Measurements from ENCODE around the gene PRC1.

PRC1 gene

DNA sequence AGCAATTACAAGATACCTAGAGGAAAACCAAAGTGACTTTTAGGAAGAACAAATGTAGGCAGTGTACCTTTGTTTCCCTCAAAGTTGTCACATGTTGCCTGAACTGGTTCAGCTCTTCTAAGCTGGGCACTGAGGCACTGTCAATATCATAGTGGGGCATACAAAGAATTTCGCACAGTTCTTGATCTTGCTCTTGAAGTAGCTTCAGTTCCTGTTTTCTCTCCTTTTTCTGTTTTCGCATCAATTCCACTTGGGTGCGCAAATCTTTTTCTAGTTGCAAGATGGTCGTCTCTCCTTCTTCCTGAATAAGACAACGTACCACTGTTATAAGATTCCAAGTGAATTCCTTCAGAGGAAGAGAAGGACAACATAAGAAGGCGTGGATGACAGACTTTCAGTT lies 12.7 kb downstream of the PRC1 start:
- Histone ChIP-seq H3K9me2 (replicated peaks; ENCODE audit: control insufficient read depth, low read length) (no peaks in the 10 kb centered on the region), H3K79me2 (ENCODE audit: control insufficient read depth, low read length) (peaks cover 53% of the 10 kb centered on the region), H3K27ac (ENCODE audit: low read depth, low read length) (no peak overlapping the region), H3K27me3 (ENCODE audit: control insufficient read depth, low read length) (no peaks in the 10 kb centered on the region), H3K36me3 (ENCODE audit: control insufficient read depth, low read length) (peaks cover 89% of the 10 kb centered on the region), H3K4me2 (ENCODE audit: low read length) (no peak overlapping the region), H3F3A (ENCODE audit: control insufficient read depth, insufficient read depth) (no peaks in the 10 kb centered on the region), H3K4me3 (ENCODE audit: low read length) (no peak overlapping the region), H3K4me1 (ENCODE audit: control insufficient read depth, low read length) (peaks cover 5% of the 10 kb centered on the region), H4K20me1 (ENCODE audit: control insufficient read depth, insufficient read depth, low read depth, low read length) (0 out of 2 replicates have a peak, but pooled peaks cover 4% of the 10 kb centered on the region), H3K9me3 (ENCODE audit: control insufficient read depth, insufficient read depth, low read length) (no peaks in the 10 kb centered on the region)
- no peak for TF ChIP-seq EZH2phosphoT487 (IDR thresholded peaks at IDR 0.05; ENCODE audit: borderline replicate concordance, low read length)
- TF ChIP-seq, protein P1, sequence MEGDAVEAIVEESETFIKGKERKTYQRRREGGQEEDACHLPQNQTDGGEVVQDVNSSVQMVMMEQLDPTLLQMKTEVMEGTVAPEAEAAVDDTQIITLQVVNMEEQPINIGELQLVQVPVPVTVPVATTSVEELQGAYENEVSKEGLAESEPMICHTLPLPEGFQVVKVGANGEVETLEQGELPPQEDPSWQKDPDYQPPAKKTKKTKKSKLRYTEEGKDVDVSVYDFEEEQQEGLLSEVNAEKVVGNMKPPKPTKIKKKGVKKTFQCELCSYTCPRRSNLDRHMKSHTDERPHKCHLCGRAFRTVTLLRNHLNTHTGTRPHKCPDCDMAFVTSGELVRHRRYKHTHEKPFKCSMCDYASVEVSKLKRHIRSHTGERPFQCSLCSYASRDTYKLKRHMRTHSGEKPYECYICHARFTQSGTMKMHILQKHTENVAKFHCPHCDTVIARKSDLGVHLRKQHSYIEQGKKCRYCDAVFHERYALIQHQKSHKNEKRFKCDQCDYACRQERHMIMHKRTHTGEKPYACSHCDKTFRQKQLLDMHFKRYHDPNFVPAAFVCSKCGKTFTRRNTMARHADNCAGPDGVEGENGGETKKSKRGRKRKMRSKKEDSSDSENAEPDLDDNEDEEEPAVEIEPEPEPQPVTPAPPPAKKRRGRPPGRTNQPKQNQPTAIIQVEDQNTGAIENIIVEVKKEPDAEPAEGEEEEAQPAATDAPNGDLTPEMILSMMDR (IDR thresholded peaks at IDR 0.05; ENCODE audit: low read depth, low read length, poor library complexity, severe bottlenecking): no peak

DNA sequence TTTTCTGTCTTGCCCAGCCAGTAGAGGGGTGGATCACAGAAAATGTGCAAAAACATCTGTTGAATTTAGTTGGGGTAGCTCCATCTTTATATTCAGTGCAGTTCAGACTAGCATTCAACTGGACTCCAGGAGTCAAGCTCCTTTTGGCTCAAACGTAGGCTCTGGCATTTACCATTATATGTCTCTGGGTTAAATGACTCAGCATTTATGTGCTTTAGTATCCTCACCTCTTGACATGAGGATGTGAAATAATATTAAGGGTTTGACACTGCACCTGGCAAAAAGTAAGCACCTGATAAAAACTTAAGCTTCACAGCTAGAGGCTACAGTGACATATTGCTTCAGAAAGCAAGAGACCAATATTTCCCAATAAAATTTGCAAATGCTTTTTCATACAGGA lies 14.8 kb downstream of the PRC1 start:
- no peak overlapping the region for H3K4me3 ChIP-seq (ENCODE audit: low read length)
- no peak overlapping the region for H3K4me2 ChIP-seq (ENCODE audit: low read length)
- TF ChIP-seq, protein P1 (IDR thresholded peaks at IDR 0.05; ENCODE audit: low read depth, low read length, poor library complexity, severe bottlenecking): no peak
- TF ChIP-seq EZH2phosphoT487 (IDR thresholded peaks at IDR 0.05; ENCODE audit: borderline replicate concordance, low read length): no peak
- H3K9me3 ChIP-seq (ENCODE audit: control insufficient read depth, insufficient read depth, low read length): no peaks in the 10 kb centered on the region
- no peaks in the 10 kb centered on the region for H4K20me1 ChIP-seq (ENCODE audit: control insufficient read depth, insufficient read depth, low read depth, low read length)
- H3K9me2 ChIP-seq (replicated peaks; ENCODE audit: control insufficient read depth, low read length): no peaks in the 10 kb centered on the region
- no peaks in the 10 kb centered on the region for H3K27me3 ChIP-seq (ENCODE audit: control insufficient read depth, low read length)
- H3K79me2 ChIP-seq (ENCODE audit: control insufficient read depth, low read length): peaks cover 32% of the 10 kb centered on the region
- H3F3A ChIP-seq (ENCODE audit: control insufficient read depth, insufficient read depth): no peaks in the 10 kb centered on the region
- H3K36me3 ChIP-seq (ENCODE audit: control insufficient read depth, low read length): peaks cover 94% of the 10 kb centered on the region
- no peaks in the 10 kb centered on the region; the same call in 1 of the 2 replicates for H3K4me1 ChIP-seq (ENCODE audit: control insufficient read depth, low read length)
- no peak overlapping the region for H3K27ac ChIP-seq (ENCODE audit: low read depth, low read length)

DNA sequence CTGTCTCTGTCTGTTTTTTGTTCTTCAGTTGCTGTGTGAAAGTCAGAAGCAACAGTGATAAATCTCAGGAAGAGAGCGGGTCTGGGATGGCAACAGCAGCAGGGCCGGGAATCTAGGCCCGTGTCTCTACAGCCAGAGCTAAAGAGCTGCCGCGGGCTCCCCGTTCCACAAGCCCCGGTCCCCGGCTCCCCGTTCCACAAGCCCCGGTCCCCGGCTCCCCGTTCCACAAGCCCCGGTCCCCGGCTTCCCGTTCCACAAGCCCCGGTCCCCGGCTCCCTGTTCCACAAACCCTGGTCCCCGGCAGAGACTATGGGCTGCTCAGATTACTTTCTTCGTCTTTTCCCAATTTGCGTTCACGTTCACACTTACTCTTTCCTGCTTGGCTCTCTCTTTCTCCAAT lies 20.1 kb downstream of the PRC1 start:
- Histone ChIP-seq H3K9me2 (replicated peaks; ENCODE audit: control insufficient read depth, low read length) (no peaks in the 10 kb centered on the region), H3K9me3 (ENCODE audit: control insufficient read depth, insufficient read depth, low read length) (no peaks in the 10 kb centered on the region), H3K79me2 (ENCODE audit: control insufficient read depth, low read length) (no peaks in the 10 kb centered on the region), H3K27me3 (ENCODE audit: control insufficient read depth, low read length) (no peaks in the 10 kb centered on the region), H3K4me1 (ENCODE audit: control insufficient read depth, low read length) (no peaks in the 10 kb centered on the region), H3K4me2 (ENCODE audit: low read length) (no peak overlapping the region), H4K20me1 (ENCODE audit: control insufficient read depth, insufficient read depth, low read depth, low read length) (no peaks in the 10 kb centered on the region), H3K4me3 (ENCODE audit: low read length) (no peak overlapping the region), H3K36me3 (ENCODE audit: control insufficient read depth, low read length) (peaks cover 83% of the 10 kb centered on the region), H3K27ac (ENCODE audit: low read depth, low read length) (no peak overlapping the region), H3F3A (ENCODE audit: control insufficient read depth, insufficient read depth) (no peaks in the 10 kb centered on the region)
- TF ChIP-seq, protein P1 (IDR thresholded peaks at IDR 0.05; ENCODE audit: low read depth, low read length, poor library complexity, severe bottlenecking): no peak
- TF ChIP-seq EZH2phosphoT487 (IDR thresholded peaks at IDR 0.05; ENCODE audit: borderline replicate concordance, low read length): no peak
